ENCODE results near the gene ZNF281.
"Not testable (repeated sequence)": the region's sequence is repeated elsewhere in the genome, so short reads cannot be mapped to it uniquely, and the experiment has no call there.

The ZNF281 gene

DNA sequence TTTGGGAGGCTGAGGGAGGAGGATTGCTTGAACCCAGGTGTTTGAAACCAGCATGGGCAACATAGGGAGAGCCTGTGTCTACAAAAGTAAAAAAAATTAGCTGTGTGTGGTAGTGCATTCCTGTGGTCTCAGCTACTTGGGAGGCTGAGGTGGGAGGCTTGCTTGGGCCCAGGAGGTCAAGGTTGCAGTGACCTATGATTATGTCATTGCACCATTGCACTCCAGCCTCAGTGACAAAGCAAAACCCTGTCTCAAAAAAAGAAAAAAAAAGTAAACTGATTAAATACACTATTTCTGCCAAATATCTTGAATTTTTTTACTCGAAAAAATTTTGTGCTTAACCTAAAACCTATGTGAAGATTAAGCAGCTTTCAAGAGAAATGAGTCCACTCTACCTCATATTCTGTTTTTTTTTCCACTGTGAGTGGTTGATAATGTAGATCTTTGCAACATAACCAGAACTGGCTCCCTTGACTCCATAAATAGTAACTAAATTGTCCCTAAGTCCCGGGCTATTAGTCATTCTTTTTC lies 19.4 kb upstream of the ZNF281 start:
- in situ Hi-C loops (cut with HindIII; ENCODE audit: low sequenced_read_pairs) = no loop called here

DNA sequence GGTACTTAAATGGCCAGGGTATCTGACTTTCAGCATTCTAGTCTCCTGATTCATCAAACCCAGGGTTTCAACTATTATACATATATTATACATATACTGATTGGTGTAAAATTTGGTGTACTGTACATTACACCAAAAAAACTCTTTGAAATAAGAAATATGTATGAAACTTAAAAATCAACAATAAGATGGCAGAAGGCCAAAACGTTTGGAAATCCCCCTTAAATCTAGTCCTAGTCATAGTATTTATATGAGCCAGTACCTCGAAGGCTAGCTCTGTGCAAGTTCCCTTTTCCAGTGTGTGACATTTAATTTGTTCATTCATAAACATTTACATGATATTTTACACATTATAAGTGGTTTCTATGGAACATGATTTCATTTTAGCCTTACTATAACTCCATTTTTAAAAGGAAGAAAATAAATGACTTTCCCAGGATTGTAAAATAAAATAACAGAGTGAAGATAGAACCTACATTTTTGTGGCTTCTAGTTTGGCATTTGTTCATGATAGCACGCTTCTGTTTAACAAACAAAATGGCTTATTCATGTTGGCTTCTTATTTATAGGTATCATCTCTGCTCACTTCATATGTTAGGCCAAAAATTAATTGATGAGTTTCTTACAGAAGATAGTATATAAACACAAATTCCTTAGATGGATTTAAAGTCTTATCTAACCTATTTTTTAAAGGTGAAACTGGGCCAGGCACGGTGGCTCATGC lies 18.8 kb upstream of the ZNF281 start:
- in situ Hi-C loops (cut with HindIII; ENCODE audit: low sequenced_read_pairs) = no loop called here

DNA sequence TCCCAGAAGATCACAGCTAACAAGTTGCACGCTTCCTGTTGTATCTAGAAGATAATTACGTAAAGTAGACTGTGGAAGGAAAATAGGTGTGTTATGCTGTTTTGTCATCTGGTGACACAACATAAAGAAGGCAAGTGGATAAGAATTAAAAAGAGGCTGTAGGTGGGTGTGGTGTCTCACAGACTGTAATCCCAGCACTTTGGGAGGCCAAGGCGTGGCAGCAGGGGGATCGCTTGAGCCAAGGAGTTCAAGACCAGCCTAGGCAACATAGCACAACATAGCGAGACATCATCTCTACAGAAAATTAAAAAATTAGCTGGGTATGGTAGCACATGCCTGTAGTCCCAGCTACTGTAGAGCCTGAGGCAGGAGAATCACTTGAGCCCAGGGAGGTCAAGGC lies 17.9 kb upstream of the ZNF281 start:
- in situ Hi-C loops (cut with HindIII; ENCODE audit: low sequenced_read_pairs) = no loop called here

DNA sequence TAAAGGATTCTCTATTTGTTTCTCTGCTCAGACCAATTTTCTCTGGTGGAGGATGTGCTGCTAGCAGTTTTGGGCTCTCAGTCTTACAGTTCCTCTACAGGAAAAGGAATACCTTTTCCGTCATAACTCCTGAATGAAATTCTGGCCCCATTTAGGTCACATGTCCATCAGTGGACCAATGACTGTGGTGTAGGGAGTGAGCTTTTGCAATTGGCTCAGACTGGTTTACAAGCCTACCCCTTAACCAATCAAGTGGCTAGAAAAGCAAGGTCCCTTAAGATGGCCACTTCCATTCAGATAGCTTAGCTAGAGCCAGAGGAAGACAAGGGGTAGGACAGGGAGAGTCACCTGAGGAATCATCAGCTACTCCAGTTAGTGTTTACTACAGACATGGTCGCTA lies 16.4 kb upstream of the ZNF281 start:
- in situ Hi-C loops (cut with HindIII; ENCODE audit: low sequenced_read_pairs) = no loop called here

GRCh38 chr1:200423235-200423634 lies 13.4 kb upstream of the ZNF281 start:
- in situ Hi-C loops (cut with HindIII; ENCODE audit: low sequenced_read_pairs) = loop anchor here (5.0 kb wide), 1 partner anchor 56 kb away; no protein-coding TSS in a partner anchor

- in situ Hi-C loops (cut with HindIII; ENCODE audit: low sequenced_read_pairs) = loop anchor here (5.0 kb wide), 1 partner anchor 55 kb away; no protein-coding TSS in a partner anchor
Measured at GRCh38 chr1:200422211-200422610, 12.4 kb upstream of the ZNF281 start.

DNA sequence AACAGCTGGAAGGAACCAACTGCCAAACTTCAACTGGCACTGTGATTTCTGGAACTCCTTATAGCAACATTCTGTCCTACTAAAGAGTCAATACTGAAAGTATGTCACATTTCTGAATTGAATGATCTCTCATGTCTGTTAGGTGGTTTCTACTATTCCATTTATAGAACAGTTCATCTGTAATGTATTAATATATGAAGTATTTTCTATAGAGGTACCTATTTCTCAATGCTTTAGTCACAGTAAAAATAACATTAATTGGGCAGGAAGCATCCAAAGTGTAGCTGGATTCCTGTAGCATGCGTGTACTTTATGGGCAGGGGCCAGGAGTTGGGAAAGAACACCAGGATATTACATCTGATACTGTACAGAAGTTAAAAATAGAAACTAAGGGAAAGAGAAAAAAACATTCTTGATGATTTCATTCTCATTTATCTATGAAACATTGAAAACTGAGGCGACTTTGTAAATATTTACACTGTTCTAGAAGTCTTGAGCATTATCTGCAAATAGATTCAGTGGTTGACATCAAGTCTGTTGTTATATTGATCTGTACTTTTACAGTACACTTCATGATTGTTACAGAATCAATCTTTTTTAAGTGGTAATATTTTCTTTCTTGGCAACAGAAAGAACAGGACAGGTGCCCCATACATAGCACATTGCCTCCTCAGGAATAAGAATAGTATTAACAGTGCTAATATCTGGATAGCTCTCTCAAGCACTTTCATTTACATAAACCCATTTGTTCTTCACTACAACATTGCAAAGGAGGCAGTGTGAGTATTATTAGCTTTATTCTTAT lies 6.2 kb upstream of the ZNF281 start:
- in situ Hi-C loops (cut with HindIII; ENCODE audit: low sequenced_read_pairs) = no loop called here

DNA sequence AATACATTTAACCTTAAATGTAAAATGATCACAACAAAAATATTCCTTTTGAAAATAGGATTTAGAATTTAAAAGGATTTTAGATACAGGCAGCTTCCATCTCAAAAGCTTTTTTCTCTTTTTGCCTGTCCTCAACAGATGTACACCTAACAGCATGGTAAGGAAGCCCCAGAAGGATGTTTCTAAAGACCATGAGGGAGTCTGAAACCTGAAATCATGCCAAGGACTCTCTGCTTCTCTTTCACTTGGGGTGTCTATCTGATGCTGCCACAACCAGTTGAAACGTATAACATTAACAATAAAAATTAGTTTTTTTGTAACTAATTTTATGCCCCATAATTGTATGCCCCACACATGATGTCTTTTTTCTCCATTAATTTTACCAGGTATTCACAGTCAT lies 5.4 kb upstream of the ZNF281 start:
- in situ Hi-C loops (cut with HindIII; ENCODE audit: low sequenced_read_pairs) = no loop called here

- in situ Hi-C loops (cut with HindIII; ENCODE audit: low sequenced_read_pairs) = no loop called here
Measured at GRCh38 chr1:200414657-200415056, 4.8 kb upstream of the ZNF281 start.

DNA sequence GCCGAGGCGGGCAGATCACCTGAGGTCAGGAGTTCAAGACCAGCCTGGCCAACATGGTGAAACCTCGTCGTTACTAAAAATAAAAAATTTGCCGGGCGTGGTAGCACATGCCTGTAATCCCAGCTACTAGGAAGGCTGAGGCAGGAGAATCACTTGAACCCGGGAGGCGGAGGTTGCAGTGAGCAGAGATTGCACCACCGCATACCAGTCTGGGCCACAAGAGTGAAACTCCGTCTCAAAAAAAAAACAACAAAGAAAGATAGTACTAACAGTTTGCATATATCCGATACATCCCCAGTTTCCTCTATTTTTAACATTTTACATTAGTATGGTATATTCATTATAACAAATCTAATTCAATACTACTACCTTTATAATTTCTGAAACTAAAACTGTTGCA lies 3.9 kb upstream of the ZNF281 start:
- in situ Hi-C loops (cut with HindIII; ENCODE audit: low sequenced_read_pairs) = not testable (repeated sequence)

- in situ Hi-C loops (cut with HindIII; ENCODE audit: low sequenced_read_pairs) = no loop called here
Measured at GRCh38 chr1:200411406-200412257, 1.8 kb upstream of the ZNF281 start.

- in situ Hi-C loops (cut with HindIII; ENCODE audit: low sequenced_read_pairs) = no loop called here
Measured at GRCh38 chr1:200410566-200410878, 686 bp upstream of the ZNF281 start.

DNA sequence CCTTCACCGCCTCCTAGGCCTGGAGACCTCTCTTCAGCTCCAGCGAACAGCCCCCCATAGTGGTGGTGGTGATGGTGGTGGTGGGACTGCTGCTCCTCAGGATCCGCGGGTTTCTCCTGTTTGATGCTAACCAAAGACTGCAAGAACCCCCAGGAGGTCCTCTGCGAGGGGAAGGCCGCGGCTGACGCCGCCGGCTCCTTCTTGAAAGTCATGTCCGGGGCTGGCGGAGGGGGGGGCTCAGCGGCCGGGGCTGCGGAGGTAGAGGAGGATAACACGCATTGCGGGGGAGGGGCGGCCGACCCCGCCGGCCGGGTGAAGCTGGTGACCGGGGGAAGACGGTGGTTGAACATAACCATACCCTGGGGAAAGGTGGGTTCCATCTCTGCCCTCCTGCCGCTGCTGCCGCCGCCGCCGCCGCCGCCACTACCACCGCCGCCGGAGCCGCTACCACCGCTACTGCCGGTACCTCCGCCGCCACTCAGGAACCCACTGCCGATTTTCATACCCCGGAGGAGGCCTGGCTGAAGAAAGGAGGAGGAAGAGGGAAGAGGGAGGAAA lies 554 bp downstream of the ZNF281 start:
- in situ Hi-C loops (cut with HindIII; ENCODE audit: low sequenced_read_pairs) = no loop called here

- in situ Hi-C loops (cut with HindIII; ENCODE audit: low sequenced_read_pairs) = no loop called here
Measured at GRCh38 chr1:200406161-200406797, 3.6 kb downstream of the ZNF281 start.

GRCh38 chr1:200405264-200405663 lies 4.6 kb downstream of the ZNF281 start:
- in situ Hi-C loops (cut with HindIII; ENCODE audit: low sequenced_read_pairs) = no loop called here

DNA sequence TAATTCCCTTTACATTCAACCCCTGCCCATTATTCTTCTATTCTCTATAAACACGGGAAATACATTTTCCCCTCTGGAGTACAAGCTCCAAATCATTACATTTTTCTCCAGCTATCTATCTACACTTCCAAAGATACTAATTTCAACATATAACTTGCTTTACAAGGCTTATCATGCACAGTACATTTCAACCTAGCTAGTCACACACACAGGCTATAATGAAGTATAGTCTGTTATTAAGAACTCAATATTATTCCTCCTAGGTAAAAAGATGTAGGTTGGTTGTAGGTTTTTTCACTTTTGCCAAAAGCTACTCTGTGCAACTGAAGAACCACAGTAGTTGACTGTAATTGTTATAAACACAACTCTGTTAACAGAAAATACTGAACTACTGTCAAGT lies 8.1 kb downstream of the ZNF281 start:
- in situ Hi-C loops (cut with HindIII; ENCODE audit: low sequenced_read_pairs) = no loop called here

DNA sequence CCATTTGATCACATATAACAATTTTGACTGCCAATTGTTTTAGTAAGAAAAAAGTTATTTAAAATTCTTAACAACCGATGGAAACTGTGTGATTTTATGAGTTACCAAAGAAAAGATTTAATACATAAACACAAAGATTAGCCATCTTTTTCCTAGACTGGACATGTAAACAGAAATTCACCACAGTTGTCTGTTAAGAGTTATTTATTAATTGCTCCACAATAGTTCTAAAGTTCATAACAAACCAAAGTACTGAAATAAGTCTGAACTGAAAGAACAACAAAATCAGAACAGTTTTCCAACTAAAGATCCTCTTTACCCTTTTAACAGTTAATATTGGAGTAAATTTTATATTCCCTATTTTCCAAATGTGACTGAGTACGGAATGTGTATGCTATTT lies 8.6 kb downstream of the ZNF281 start:
- in situ Hi-C loops (cut with HindIII; ENCODE audit: low sequenced_read_pairs) = no loop called here

DNA sequence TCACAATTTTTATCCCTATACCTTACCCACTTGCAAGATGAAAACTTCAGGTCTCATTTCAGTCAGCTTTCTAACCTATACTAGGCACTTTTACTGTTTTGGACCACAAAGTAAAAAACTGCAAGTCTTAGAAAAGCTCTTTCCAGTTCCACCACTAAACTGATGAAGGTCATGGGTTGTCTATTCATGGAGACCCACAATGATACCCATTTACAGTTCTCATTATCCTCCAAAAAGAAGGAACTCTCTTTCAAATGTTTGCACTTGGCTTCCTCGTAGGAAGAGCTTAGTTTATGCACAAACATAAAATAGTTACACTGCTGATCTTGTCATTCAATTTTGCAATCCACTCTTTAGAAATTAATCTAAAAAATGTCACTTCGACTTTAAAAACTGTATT lies 9.3 kb downstream of the ZNF281 start:
- in situ Hi-C loops (cut with HindIII; ENCODE audit: low sequenced_read_pairs) = no loop called here

- in situ Hi-C loops (cut with HindIII; ENCODE audit: low sequenced_read_pairs) = no loop called here
Measured at GRCh38 chr1:200399860-200400259, 10.0 kb downstream of the ZNF281 start.

- in situ Hi-C loops (cut with HindIII; ENCODE audit: low sequenced_read_pairs) = no loop called here
Measured at GRCh38 chr1:200398373-200398772, 11.5 kb downstream of the ZNF281 start.
